SK-N-SH treated with all-trans-retinoic acid at 6 μM for 48 hours (cell line): Measurements from ENCODE around the gene TSC22D4.
A peak's percentile ranks its signal among the peaks of the same experiment; 100 is the strongest.

Source experiments
- ATAC-seq: fragments of 200-7000 bp; cut with Tn5 transposase; 3 replicates; pipeline ENCODE4 v1.9.1; 2020; ENCODE audit warnings: mild to moderate bottlenecking, moderate library complexity
- ARNTL ChIP-seq: fragments of 450-650 bp; formaldehyde crosslinking; IDR thresholded peaks from 2 replicates; pipeline ENCODE4 v1.5.0; 2020; ENCODE audit warnings: low read depth, mild to moderate bottlenecking, moderate library complexity, borderline replicate concordance
- BACH2 ChIP-seq: fragments of 250-450 bp; sonication (Bioruptor Pico); IDR thresholded peaks from 2 replicates; pipeline ENCODE4 v1.9.0; 2021; ENCODE audit warnings: mild to moderate bottlenecking, borderline replicate concordance
- CSDC2 ChIP-seq: fragments of 250-450 bp; sonication (Bioruptor Pico); IDR thresholded peaks from 2 replicates; pipeline ENCODE4 v1.5.0; 2020; ENCODE audit warnings: mild to moderate bottlenecking, moderate library complexity
- CSRNP3 ChIP-seq: fragments of 250-450 bp; sonication (Bioruptor Pico); IDR thresholded peaks from 2 replicates; pipeline ENCODE4 v1.5.1; 2021; ENCODE audit warnings: mild to moderate bottlenecking, moderate library complexity
- ESRRG ChIP-seq: fragments of 250-450 bp; sonication (Bioruptor Pico); IDR thresholded peaks from 2 replicates; pipeline ENCODE4 v1.6.1; 2021; ENCODE audit warnings: mild to moderate bottlenecking
- GLIS3 ChIP-seq: fragments of 250-450 bp; sonication (Bioruptor Pico); IDR thresholded peaks from 2 replicates; pipeline ENCODE4 v1.5.0; 2020; ENCODE audit warnings: mild to moderate bottlenecking, moderate library complexity
- ISL1 ChIP-seq: fragments of 250-450 bp; sonication (Bioruptor Pico); IDR thresholded peaks from 2 replicates; pipeline ENCODE4 v2.1.2; 2022; ENCODE audit warnings: mild to moderate bottlenecking, moderate library complexity
- OSR1 ChIP-seq: fragments of 250-450 bp; sonication (Bioruptor Pico); IDR thresholded peaks from 2 replicates; pipeline ENCODE4 v1.8.0; 2022; ENCODE audit warnings: moderate library complexity, mild to moderate bottlenecking, inconsistent platforms
- PATZ1 ChIP-seq: fragments of 250-450 bp; sonication (Bioruptor Pico); IDR thresholded peaks from 2 replicates; pipeline ENCODE4 v1.8.0; 2020; ENCODE audit warnings: mild to moderate bottlenecking, moderate library complexity, borderline replicate concordance
- POU6F1 ChIP-seq: fragments of 250-450 bp; sonication (Bioruptor Pico); IDR thresholded peaks from 2 replicates; pipeline ENCODE4 v1.8.0; 2021; ENCODE audit warnings: low read depth, mild to moderate bottlenecking, moderate library complexity, borderline replicate concordance
- PPARA ChIP-seq: fragments of 250-450 bp; sonication (Bioruptor Pico); IDR thresholded peaks from 2 replicates; pipeline ENCODE4 v1.5.0; 2020; ENCODE audit warnings: mild to moderate bottlenecking, borderline replicate concordance
- RARB ChIP-seq: fragments of 250-450 bp; sonication (Bioruptor Pico); IDR thresholded peaks from 2 replicates; pipeline ENCODE4 v1.8.0; 2021; ENCODE audit warnings: mild to moderate bottlenecking, moderate library complexity
- SNAI2 ChIP-seq: fragments of 250-450 bp; sonication (Bioruptor Pico); IDR thresholded peaks from 2 replicates; pipeline ENCODE4 v1.5.0; 2020; ENCODE audit warnings: mild to moderate bottlenecking, moderate library complexity
- TCF4 ChIP-seq: fragments of 250-450 bp; sonication (Bioruptor Pico); IDR thresholded peaks from 2 replicates; pipeline ENCODE4 v1.8.0; 2021; ENCODE audit warnings: mild to moderate bottlenecking, moderate library complexity, borderline replicate concordance
- TOX ChIP-seq: fragments of 250-450 bp; sonication (Bioruptor Pico); IDR thresholded peaks from 2 replicates; pipeline ENCODE4 v1.8.0; 2021; ENCODE audit warnings: mild to moderate bottlenecking, moderate library complexity, borderline replicate concordance
- TSHZ2 ChIP-seq: fragments of 250-450 bp; sonication (Bioruptor Pico); IDR thresholded peaks from 2 replicates; pipeline ENCODE4 v1.5.0; 2020; ENCODE audit warnings: mild to moderate bottlenecking, moderate library complexity
- ZC3H10 ChIP-seq: fragments of 250-450 bp; sonication (Bioruptor Pico); IDR thresholded peaks from 2 replicates; pipeline ENCODE4 v1.5.1; 2021; ENCODE audit warnings: mild to moderate bottlenecking, moderate library complexity
- ZFP30 ChIP-seq: fragments of 450-650 bp; formaldehyde crosslinking; IDR thresholded peaks from 2 replicates; pipeline ENCODE4 v1.5.0; 2022; ENCODE audit warnings: mild to moderate bottlenecking, moderate library complexity
- ZNF8 ChIP-seq: fragments of 450-650 bp; formaldehyde crosslinking; IDR thresholded peaks from 2 replicates; pipeline ENCODE4 v1.5.0; 2020; ENCODE audit warnings: mild to moderate bottlenecking, moderate library complexity

Gene TSC22D4

GRCh38 chr7:100437150-100438100 lies 41.6 kb downstream of the TSC22D4 start:
- ATAC-seq: no peak
- TF ChIP-seq OSR1 (CRISPR knock-in tag) (no peak), SNAI2 (CRISPR knock-in tag) (no peak)

- no peak for TF ChIP-seq RARB (CRISPR knock-in tag)
- no peak; the same call in 1 of the 2 replicates for TF ChIP-seq GLIS3
- TF ChIP-seq ZC3H10 (CRISPR knock-in tag): no peak
- TF ChIP-seq ISL1 (CRISPR knock-in tag): no peak
- TF ChIP-seq OSR1 (CRISPR knock-in tag): no peak
- TF ChIP-seq ZNF8 (CRISPR knock-in tag): no peak
- TF ChIP-seq PPARA (CRISPR knock-in tag): no peak
- TF ChIP-seq CSDC2: 0 out of 2 replicates have a peak, but pooled peaks have one; percentile 31
- peak; percentile 36 for ATAC-seq
Measured at GRCh38 chr7:100435401-100436304, 43.4 kb downstream of the TSC22D4 start.

GRCh38 chr7:100434297-100435144 lies 44.5 kb downstream of the TSC22D4 start:
- no peak for ATAC-seq
- no peak for TF ChIP-seq OSR1 (CRISPR knock-in tag)
- no peak for TF ChIP-seq SNAI2 (CRISPR knock-in tag)
- no peak for TF ChIP-seq TCF4 (CRISPR knock-in tag)
- TF ChIP-seq ESRRG (CRISPR knock-in tag): no peak
- TF ChIP-seq GLIS3: no peak
- TF ChIP-seq CSDC2: no peak
- TF ChIP-seq ZNF8 (CRISPR knock-in tag): no peak
- no peak for TF ChIP-seq PATZ1
- no peak for TF ChIP-seq ZFP30 (CRISPR knock-in tag)
- no peak for TF ChIP-seq ISL1 (CRISPR knock-in tag)
- no peak for TF ChIP-seq CSRNP3 (CRISPR knock-in tag)
- TF ChIP-seq ARNTL (CRISPR knock-in tag): no peak
- no peak for TF ChIP-seq TOX (CRISPR knock-in tag)
- TF ChIP-seq BACH2 (CRISPR knock-in tag): no peak

- no peak for TF ChIP-seq RARB (CRISPR knock-in tag)
- TF ChIP-seq TSHZ2 (CRISPR knock-in tag): no peak
- no peak for TF ChIP-seq TCF4 (CRISPR knock-in tag)
- no peak for TF ChIP-seq ZFP30 (CRISPR knock-in tag)
- TF ChIP-seq CSDC2: no peak
- TF ChIP-seq CSRNP3 (CRISPR knock-in tag): no peak
- no peak for TF ChIP-seq ZC3H10 (CRISPR knock-in tag)
- TF ChIP-seq OSR1 (CRISPR knock-in tag): no peak
- no peak for TF ChIP-seq POU6F1 (CRISPR knock-in tag)
- TF ChIP-seq ARNTL (CRISPR knock-in tag): no peak
- no peak for TF ChIP-seq SNAI2 (CRISPR knock-in tag)
- TF ChIP-seq ISL1 (CRISPR knock-in tag): no peak
- TF ChIP-seq ESRRG (CRISPR knock-in tag): no peak
- TF ChIP-seq, all 23 proteins: peak for 0
- ATAC-seq: no peak
Measured at GRCh38 chr7:100433592-100434296, 45.3 kb downstream of the TSC22D4 start.
